HG02571 (cell line): Measurements from ENCODE around the gene CALHM6.

Source experiments
- ATAC-seq: cut with Tn5 transposase; IDR thresholded peaks from one replicate; pipeline ENCODE4 v1.9.1; 2021; ENCODE audit warnings: mild to moderate bottlenecking, moderate library complexity; ENCODE audit not compliant: unreplicated experiment

Gene CALHM6

GRCh38 chr6:116461331-116461931 is at the start of gene CALHM6:
CALHM6 (plus strand) TSS chr6:116461375; CDS start chr6:116461930, 555 bp downstream.
- peak; percentile 10 for ATAC-seq

GRCh38 chr6:116412270-116412669 is 48.9 kb upstream of the CALHM6 start:
- no peak for ATAC-seq

DNA sequence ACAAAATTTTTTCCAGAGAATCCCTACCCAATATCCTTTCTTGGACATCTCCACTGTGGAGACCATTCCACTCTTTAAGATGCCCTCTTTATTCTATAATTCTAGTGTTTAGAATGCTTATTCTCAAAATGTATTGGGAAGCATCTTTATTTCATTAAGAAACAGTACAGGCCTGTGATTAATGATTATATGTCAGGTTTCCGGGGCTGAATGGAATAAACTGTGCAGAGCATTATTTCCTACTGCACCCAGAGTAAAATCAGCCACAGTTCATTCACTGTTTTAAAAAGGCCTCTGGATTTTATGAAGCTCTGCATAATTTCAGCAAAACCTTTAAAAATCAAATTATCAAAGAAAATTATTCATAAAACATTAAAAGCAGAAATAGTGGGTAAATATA is 47.8 kb upstream of the CALHM6 start:
- ATAC-seq: no peak

DNA sequence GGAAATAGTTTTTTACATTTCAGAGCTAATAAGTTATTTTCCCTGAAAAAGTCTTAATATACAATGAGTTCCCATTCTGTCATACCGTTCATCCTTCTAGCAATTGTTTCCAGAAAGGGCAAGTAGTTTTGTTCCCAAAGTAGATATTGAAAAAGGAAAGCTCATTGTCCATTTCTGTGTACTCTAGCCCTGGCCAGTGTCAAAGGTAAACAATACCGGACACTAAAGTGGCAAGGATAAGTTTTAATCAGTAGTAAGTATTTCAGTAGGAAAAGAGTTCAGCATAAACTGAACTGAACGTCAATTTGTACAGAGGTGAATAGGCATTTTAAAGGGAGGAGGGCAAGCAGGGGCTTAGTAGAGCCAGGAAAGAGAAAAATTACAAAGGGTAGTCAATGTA is 43.5 kb upstream of the CALHM6 start:
- ATAC-seq: no peak

DNA sequence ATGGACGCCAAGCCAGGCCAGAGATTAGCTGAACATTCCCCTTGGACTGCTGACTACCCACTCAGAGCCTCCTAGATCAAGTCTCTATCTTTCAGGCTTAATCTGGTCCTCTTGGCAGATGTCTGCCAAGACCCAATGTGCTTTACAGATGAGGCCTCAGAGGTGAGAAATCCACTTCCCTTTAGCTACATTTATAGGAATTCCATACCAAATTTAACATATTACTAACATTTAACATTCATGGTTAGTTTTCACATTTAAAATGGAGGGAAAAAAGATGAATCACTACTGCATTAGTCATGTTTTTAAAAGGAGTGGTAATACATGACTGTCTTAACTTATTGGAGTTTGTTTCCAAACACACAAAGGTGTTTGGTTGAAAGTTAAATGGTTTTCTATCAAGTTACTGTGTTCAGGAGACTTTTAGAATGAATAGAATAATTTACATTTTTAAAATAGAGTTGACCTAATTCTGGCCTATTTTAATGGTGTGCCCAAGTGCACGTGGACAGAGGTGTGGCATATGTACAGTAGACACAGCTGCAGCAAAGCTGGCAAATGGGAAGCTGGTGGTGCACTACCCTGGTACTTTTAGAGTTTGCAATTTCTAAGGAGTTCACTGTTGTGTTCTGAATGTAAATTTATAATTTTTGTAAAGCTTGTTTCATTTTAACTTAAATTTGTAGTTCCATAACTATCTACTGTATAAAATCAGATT is 41.9 kb upstream of the CALHM6 start:
- no peak for ATAC-seq

- ATAC-seq: no peak
These were observed 40.8 kb upstream of the CALHM6 start for GRCh38 chr6:116420341-116420740.

DNA sequence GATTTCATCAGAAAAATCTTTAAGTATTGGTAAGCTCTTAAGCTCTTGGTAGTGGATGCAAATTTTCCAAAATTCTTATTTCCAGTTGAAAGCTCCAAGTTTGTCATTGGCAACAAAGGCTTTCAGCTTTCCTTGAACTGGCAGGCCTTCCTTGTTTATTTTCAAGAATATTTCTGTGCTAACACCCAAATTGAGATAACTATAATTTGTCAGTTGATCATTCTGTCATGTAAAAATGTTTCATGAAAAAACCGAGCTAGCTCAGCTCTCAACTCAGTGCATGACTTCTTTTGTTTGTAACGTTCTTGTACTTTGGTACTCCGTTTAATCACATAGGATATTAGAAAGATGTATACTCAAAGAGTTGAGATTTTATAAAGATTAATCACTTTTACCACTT is 38.9 kb upstream of the CALHM6 start:
- no peak for ATAC-seq

- ATAC-seq: no peak
These were observed 37.2 kb upstream of the CALHM6 start for GRCh38 chr6:116424001-116424400.

DNA sequence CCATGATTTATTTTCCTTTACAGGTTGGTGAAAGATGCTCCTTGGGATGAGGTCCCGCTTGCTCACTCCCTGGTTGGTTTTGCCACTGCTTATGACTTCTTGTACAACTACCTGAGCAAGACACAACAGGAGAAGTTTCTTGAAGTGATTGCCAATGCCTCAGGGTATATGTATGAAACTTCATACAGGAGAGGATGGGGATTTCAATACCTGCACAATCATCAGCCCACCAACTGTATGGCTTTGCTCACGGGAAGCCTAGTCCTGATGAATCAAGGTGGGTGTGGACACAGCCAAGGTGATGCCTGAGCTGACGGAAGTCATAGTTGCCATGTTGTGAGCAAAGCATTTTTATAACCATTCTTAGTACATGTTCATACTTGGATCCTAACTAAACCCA is 34.6 kb upstream of the CALHM6 start:
- ATAC-seq: no peak

- ATAC-seq: no peak
These were observed 32.1 kb upstream of the CALHM6 start for GRCh38 chr6:116429111-116429510.

DNA sequence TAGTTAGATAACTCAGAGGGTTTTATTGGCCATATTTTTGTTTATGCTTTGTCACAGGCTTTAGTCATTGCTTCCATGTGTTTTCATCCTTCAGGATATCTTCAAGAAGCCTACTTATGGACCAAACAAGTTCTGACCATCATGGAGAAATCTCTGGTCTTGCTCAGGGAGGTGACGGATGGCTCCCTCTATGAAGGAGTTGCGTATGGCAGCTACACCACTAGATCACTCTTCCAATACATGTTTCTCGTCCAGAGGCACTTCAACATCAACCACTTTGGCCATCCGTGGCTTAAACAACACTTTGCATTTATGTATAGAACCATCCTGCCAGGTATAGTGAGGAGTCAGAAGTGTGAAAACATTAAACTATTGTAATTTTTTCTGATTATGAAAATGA is 30.3 kb upstream of the CALHM6 start:
- no peak for ATAC-seq

DNA sequence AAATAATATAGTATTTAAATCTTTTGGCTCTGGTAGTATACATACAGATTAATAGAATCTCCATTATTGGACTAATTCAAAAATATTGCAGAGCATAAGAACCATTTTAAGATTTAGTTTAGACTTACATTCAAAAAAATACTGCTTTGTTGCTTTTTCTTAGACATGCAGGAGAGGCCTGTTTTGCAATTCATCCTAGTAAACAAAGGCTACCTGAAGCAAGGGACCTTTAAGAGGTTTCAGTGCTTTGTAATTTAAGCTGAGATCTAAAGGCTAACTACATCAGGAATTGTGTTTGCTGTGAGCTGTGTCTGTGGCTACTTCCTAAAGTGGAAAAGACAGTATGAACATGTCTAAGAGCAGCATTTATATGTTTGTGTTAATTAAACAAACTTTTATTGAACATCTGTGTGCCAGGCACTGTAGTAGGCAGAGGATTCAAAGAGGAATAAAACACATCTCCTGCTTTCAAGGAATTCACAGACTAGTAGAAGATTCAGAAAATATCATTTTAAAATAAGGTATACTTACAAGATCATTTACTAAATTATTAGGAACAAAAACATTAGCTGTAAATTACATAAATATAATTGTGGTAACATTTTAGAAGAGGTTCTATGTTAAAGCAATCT is 29.1 kb upstream of the CALHM6 start:
- no peak for ATAC-seq

DNA sequence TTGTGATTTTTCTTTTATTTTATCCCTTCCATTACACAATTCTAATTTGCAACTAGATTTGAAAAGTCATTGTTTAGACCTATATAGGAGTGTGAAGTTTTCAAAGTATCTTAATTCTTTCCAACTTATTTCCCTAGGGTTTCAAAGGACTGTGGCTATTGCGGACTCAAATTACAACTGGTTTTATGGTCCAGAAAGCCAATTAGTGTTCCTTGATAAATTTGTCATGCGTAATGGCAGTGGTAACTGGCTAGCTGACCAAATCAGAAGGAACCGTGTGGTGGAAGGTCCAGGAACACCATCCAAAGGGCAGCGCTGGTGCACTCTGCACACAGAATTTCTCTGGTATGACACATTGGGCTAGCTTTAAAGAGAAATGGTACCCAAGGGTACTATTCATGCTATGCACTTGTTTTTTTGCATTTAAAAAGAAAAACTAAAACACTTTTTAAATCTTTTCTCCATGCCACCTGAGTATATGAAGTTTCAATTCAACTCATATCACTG is 27.9 kb upstream of the CALHM6 start:
- no peak for ATAC-seq

- ATAC-seq: no peak
These were observed 27.0 kb upstream of the CALHM6 start for GRCh38 chr6:116434056-116434725.

- ATAC-seq: no peak
These were observed 24.6 kb upstream of the CALHM6 start for GRCh38 chr6:116436586-116436985.

GRCh38 chr6:116437656-116438055 is 23.5 kb upstream of the CALHM6 start:
- ATAC-seq: no peak

- ATAC-seq: no peak
These were observed 22.4 kb upstream of the CALHM6 start for GRCh38 chr6:116438590-116439448.

GRCh38 chr6:116439522-116440051 is 21.6 kb upstream of the CALHM6 start:
- no peak for ATAC-seq

GRCh38 chr6:116443105-116443504 is 18.1 kb upstream of the CALHM6 start:
- no peak for ATAC-seq

DNA sequence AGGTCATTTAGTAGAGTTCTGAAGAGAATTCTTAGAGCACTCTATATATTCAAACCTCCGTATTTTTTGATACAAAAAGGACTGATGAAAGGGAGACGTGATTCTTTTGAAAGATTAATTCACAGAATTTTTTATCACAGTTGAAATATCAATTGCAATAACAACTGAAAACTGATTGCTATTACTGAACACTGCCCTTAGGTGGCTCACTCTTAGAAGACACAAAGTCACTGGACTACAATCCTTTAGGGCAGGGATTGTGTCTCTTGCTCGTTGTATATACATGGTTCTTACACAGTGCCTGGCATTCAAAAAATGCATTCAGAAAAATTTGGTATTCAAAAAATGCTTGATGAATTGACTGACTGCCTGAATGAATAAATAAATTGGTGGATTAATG is 17.1 kb upstream of the CALHM6 start:
- no peak for ATAC-seq
